Spinal cord (tissue), 10 donors: ENCODE data around the gene ASPN. TPM values are rescaled to one million over a fixed set of nuclear protein-coding genes. Genes with fewer than 3 reads are reported as not detected.

Experiments
- DNase-seq, 6 donors: peaks; one replicate each; pipeline versions ENCODE4 v3.0.0 to v3.0.0-alpha.2; 2013 to 2015; ENCODE audit warnings: low spot score in 6 of 6, low read depth in 4 of 6
- H3K27ac ChIP-seq: one replicate; pipeline ENCODE4 v1.5.1; 2013; ENCODE audit warnings: low read depth, low read length, control low read depth
- H3K27me3 ChIP-seq: one replicate; pipeline ENCODE4 v1.6.1; 2013; ENCODE audit warnings: low read length; ENCODE audit not compliant: control insufficient read depth, insufficient read depth
- H3K36me3 ChIP-seq: one replicate; pipeline ENCODE4 v1.6.1; 2013; ENCODE audit warnings: low read length; ENCODE audit not compliant: control insufficient read depth, insufficient read depth
- H3K4me1 ChIP-seq: one replicate; pipeline ENCODE4 v1.6.1; 2013; ENCODE audit warnings: low read length; ENCODE audit not compliant: control insufficient read depth, insufficient read depth
- H3K4me3 ChIP-seq: one replicate; pipeline ENCODE4 v1.5.1; 2013; ENCODE audit warnings: low read depth, low read length, control low read depth
- H3K9me3 ChIP-seq: one replicate; pipeline ENCODE4 v1.6.1; 2013; ENCODE audit warnings: low read length; ENCODE audit not compliant: control insufficient read depth, insufficient read depth
- WGBS: methylation state at CpG from one replicate; pipeline ENCODE4 v1.1.5; 2013; ENCODE audit warnings: missing lambda C conversion rate; ENCODE audit not compliant: insufficient coverage; 5-methylcytosine and 5-hydroxymethylcytosine counted together
- polyA plus RNA-seq, 2 donors: library from polyadenylated mRNA; unstranded; fragments of 120-200 nt; gene quantifications; one replicate each; pipeline ENCODE4 v1.2.1, GENCODE V29; 2013; ENCODE audit not compliant: insufficient read length in 2 of 2
- total RNA-seq, 2 donors: library from RNA; depleted of rRNA in 1 of 2; stranded (reverse); fragments of 120-200 nt in 1 of 2; fragments of >200 nt in 1 of 2; gene quantifications; one replicate each; pipeline versions ENCODE4 v1.2.3 to v1.2.4, GENCODE V29; 2013 to 2014
- donor health status: healthy.

ASPN gene
- total and polyA plus RNA-seq, 4 donors: 12.5 to 142 (median 79.4) TPM

GRCh38 chr9:92494856-92495255, 12.6 kb upstream of the ASPN start:
- DNase-seq: no peak
- no CpG with 5 or more reads among the region's 2 CpGs for WGBS

GRCh38 chr9:92493749-92494387, 11.6 kb upstream of the ASPN start:
- no peak overlapping the region for H3K4me3 ChIP-seq
- no peak for DNase-seq
- no peaks in the 10 kb centered on the region for H3K4me1 ChIP-seq
- no peaks in the 10 kb centered on the region for H3K9me3 ChIP-seq
- H3K27me3 ChIP-seq: no peaks in the 10 kb centered on the region
- H3K27ac ChIP-seq: no peak overlapping the region
- H3K36me3 ChIP-seq: no peaks in the 10 kb centered on the region
- 78% methylated on average over 8 of the region's 9 CpGs for WGBS

More at GRCh38 chr9:92494856-92495255, 12.6 kb upstream of the ASPN start:
- Histone ChIP-seq H3K4me1 (no peaks in the 10 kb centered on the region), H3K9me3 (no peaks in the 10 kb centered on the region), H3K27ac (no peak overlapping the region), H3K4me3 (no peak overlapping the region), H3K27me3 (no peaks in the 10 kb centered on the region), H3K36me3 (no peaks in the 10 kb centered on the region)

DNA sequence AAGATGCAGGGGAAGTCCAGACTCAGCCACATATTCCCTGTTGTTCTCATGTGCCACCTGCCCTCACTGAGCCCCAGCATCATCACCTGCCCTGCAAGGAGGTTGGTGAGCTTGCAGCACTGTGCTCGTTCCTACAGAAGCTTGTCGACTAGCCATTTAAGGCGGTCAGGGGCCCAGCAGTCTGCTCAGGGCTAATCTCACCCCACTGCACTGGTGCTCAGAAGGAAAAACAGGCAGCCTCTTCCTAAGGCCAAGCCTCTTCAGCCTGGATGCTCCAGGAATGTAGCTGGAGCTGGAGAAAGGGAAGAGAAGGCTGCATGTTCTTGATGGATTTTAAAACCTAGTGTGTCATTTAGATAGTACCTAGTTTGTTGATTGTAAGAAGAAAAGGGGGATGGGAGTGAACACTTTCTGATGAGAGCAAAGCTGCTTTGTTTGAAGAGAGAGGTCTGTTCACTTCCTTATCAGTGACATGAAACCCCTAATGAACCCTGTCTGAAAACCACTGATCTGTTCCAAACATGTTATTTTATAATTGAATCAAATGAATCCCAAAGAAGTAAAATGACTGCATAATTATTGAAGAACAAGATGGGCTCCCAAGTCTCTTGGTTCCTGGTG, 10.6 kb upstream of the ASPN start:
- Histone ChIP-seq H3K9me3 (no peaks in the 10 kb centered on the region), H3K4me1 (no peaks in the 10 kb centered on the region), H3K4me3 (no peak overlapping the region), H3K27ac (no peak overlapping the region), H3K27me3 (no peaks in the 10 kb centered on the region), H3K36me3 (no peaks in the 10 kb centered on the region)
- 62% methylated on average over 2 of the region's 3 CpGs for WGBS
- no peak for DNase-seq

DNA sequence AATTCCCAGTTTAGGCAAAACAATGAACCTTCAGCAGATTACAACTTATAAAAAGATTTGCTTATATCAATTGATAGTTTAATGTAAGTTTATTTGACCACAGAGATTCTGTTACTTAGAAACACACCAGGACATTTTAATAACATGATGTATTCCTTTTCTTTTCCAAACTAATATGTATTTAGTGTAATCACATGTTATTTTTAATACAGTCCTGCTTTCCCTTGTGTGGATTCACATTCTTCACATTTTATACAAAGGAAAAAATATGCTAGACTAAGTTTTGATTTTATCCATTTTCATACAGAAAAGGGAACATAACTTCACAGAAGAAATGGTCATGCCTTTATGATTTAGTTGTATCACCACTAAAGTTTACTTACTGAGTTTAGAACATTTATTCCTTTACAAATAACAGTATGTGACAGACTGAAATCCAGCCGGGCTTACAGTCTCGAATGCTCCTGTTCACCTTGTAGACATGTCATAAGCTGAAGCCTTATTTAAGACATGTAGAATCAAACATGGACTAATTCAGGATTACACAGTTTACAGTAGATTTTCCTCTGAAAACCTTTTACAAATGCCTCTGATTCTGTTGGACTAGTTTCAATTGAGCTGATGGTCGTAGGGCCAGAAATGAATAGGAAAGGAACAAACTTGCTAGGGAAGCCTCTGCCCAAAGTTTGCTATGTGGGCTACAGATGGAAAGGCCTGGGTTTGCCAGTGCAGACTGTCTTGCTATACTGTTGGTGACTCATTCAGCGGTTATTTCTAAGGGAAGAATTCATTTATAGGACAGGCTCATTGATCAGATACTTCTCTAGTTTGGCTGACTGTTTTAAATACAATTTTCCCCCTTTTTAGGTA, 6.6 kb upstream of the ASPN start:
- Histone ChIP-seq H3K4me1 (no peaks in the 10 kb centered on the region), H3K27ac (peak overlapping the region; percentile 61), H3K9me3 (no peaks in the 10 kb centered on the region), H3K27me3 (no peaks in the 10 kb centered on the region), H3K4me3 (no peak overlapping the region), H3K36me3 (no peaks in the 10 kb centered on the region)
- 57% methylated on average over 1 of the region's 4 CpGs for WGBS
- peak in 1 of 6 donors; percentile 24 for DNase-seq

DNA sequence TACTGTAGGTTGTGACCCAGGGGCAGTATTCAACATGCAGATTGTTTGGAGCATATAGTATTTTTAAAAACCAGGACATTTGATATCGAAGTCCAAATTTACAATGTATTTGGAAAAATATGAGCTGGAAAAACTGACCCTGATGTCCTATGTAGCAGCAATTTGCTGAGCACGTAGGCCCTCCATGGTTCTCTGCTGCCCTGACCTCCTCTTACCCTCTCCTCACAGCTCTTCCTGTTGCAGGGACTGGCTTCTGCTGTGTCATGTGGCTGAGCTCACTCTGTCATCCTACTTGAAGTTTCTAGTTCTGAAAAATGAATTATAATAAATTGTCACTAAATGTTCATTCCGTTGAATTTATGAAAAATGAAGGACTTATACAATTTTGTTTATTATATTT, 4.1 kb upstream of the ASPN start:
- WGBS: no CpG with 5 or more reads among the region's 3 CpGs
- H3K4me1 ChIP-seq: no peaks in the 10 kb centered on the region
- no peak for DNase-seq
- H3K9me3 ChIP-seq: no peaks in the 10 kb centered on the region
- no peak overlapping the region for H3K27ac ChIP-seq
- no peaks in the 10 kb centered on the region for H3K36me3 ChIP-seq
- H3K27me3 ChIP-seq: no peaks in the 10 kb centered on the region
- H3K4me3 ChIP-seq: no peak overlapping the region

DNA sequence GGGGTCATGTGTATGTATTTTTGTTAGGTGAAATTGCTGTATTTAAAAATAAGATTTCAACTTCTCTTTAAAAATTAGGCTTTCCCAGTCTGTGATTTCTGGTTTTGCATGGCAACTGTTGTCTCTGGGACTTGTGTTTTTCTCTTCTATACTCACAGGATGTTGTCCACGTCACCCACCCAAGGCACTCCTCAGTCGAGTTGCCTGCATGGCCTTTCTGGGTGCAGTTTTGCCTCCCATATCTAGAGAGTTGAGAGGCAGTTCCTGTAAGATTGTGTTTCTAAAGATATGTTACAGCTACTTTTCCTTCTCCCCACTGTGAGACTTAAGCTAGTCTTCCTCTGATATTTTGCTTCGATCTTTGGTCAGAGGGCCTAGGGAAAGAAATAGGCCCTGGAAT, 2.3 kb upstream of the ASPN start:
- DNase-seq: no peak
- Histone ChIP-seq H3K27ac (peak overlapping the region; percentile 6), H3K4me3 (no peak overlapping the region), H3K9me3 (no peaks in the 10 kb centered on the region), H3K27me3 (no peaks in the 10 kb centered on the region), H3K4me1 (no peaks in the 10 kb centered on the region), H3K36me3 (no peaks in the 10 kb centered on the region)
- no CpG with 5 or more reads among the region's 3 CpGs for WGBS

GRCh38 chr9:92483627-92484545, 1.6 kb upstream of the ASPN start:
- Histone ChIP-seq H3K36me3 (no peaks in the 10 kb centered on the region), H3K9me3 (no peaks in the 10 kb centered on the region), H3K27me3 (no peaks in the 10 kb centered on the region), H3K27ac (peak overlapping the region; percentile 22), H3K4me1 (no peaks in the 10 kb centered on the region), H3K4me3 (no peak overlapping the region)
- DNase-seq: no peak
- WGBS: 90% methylated on average over 1 of the region's 5 CpGs

DNA sequence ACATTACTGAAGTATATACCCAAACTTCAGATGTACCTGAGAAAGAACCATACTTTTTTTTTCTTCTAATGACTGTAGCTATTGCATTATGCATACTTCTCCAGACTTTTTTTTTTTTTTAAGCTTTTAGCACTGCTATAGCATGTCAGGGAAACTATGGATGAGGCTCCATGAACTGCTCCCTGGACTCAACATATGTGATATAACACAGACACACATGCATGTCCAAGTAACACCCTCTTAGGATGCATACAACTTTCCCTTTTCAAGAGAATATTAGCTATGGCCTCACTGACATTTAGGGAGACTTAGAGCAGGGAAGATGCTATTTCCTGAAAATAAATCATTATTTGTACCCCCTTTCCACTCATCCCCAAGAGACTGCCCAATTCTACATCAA, 499 bp upstream of the ASPN start:
- Histone ChIP-seq H3K36me3 (no peaks in the 10 kb centered on the region), H3K27ac (no peak overlapping the region), H3K4me3 (no peak overlapping the region), H3K27me3 (no peaks in the 10 kb centered on the region), H3K9me3 (no peaks in the 10 kb centered on the region), H3K4me1 (no peaks in the 10 kb centered on the region)
- no peak for DNase-seq

DNA sequence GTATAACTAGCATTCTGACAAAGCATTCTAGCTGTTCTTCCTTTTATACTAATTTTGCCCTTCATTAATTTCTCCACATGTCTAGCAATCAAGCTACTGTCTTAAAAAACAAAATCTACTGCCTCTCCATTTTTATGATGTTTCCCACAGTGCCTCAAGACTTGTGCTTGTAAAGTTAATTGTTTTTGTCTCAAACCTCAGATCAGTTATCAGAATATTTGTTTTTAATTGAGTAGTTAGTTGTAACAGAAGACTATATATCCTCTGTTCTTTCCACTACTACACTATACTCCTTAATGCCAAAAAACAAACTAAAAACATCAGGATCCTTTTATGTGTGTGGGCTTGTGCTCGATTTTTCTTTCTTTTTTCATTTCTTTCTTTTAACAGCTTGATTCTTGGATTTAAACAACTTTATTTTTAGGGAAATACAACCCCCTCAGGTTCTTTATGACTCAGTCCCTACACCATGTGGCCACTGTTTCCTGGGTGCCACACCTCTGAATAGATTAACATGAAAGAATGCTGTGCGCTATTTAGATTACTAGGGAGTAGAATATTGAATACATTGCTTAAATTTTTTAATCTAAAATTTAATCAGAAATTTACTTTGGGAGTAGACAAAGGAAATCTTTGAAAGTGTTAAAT, 1.2 kb downstream of the ASPN start:
- peak overlapping the region; percentile 32 for H3K4me3 ChIP-seq
- peak overlapping the region; percentile 62 for H3K27ac ChIP-seq
- DNase-seq: peak in 1 of 6 donors; percentile 80
- no peaks in the 10 kb centered on the region for H3K4me1 ChIP-seq
- H3K36me3 ChIP-seq: no peaks in the 10 kb centered on the region
- H3K9me3 ChIP-seq: no peaks in the 10 kb centered on the region
- H3K27me3 ChIP-seq: no peaks in the 10 kb centered on the region
- no CpG with 5 or more reads among the region's 2 CpGs for WGBS
